SH-SY5Y (cell line): ENCODE results near the gene TANC1.

Experiments
- GATA2 ChIP-seq: IDR thresholded peaks from 2 replicates; pipeline ENCODE4 v1.6.1; 2011; ENCODE audit warnings: mild to moderate bottlenecking, low read depth, low read length
- GATA3 ChIP-seq: IDR thresholded peaks from 2 replicates; pipeline ENCODE4 v1.6.1; 2011; ENCODE audit warnings: low read depth, mild to moderate bottlenecking, low read length, moderate library complexity

TANC1 gene

GRCh38 chr2:158968396-158969161 lies at the start of gene TANC1:
Gene TANC1 (plus strand): TSS chr2:158968640. CDS start chr2:159065911, 97,271 bp downstream.
- no peak for TF ChIP-seq GATA3

GRCh38 chr2:158921599-158922408 lies 46.6 kb upstream of the TANC1 start:
- TF ChIP-seq GATA2 (no peak), GATA3 (no peak)

- TF ChIP-seq GATA3 (no peak), GATA2 (no peak)
Measured at GRCh38 chr2:158922601-158923000, 45.8 kb upstream of the TANC1 start.

GRCh38 chr2:158923180-158923594 lies 45.3 kb upstream of the TANC1 start:
- TF ChIP-seq GATA2: no peak; the same call in 1 of the 2 replicates
- no peak for TF ChIP-seq GATA3

DNA sequence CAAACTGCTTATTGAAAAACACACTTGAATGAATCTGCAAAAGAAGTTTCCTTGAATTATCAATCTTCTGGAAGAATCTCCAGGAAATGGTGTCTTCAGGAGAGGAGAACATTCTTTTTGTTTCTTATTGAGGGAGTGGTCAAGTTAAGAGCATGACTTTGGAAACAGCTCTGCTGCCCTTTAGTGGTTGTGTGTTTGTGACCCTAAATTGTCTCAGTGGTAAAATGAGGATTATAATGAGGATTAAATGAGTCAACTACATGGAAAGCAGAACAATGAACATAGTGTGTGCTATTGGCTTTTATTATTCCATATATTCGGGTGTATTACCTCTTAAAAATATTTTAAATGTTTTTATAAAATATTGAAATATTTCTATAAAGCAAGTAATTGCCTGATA lies 44.8 kb upstream of the TANC1 start:
- TF ChIP-seq GATA2 (no peak), GATA3 (no peak)

DNA sequence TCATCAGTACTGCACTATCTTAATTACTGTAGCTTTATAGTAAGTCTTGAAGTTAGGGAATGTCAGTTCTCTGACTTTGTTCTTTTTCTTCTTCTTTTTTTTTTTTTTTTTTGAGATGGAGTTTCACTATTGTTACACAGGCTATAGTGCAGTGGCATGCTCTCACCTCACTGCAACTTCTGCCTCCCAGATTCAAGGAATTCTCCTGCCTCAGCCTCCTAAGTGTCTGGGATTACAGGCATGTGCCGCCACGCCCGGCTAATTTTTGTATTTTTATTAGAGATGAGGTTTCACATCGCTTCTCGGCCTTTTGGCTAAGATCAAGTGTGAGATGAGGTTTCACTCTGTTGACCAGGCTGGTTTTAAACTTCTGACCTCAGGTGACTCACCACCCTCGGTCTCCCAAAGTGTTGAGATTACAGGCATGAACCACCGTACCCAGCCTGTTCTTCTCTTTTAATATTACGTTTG lies 41.9 kb upstream of the TANC1 start:
- TF ChIP-seq GATA2 (no peak), GATA3 (no peak)

- TF ChIP-seq GATA2 (no peak), GATA3 (no peak)
Measured at GRCh38 chr2:158928515-158928914, 39.9 kb upstream of the TANC1 start.

GRCh38 chr2:158928965-158929364 lies 39.5 kb upstream of the TANC1 start:
- TF ChIP-seq GATA3 (no peak), GATA2 (no peak)

- TF ChIP-seq GATA3: no peak
- no peak for TF ChIP-seq GATA2
Measured at GRCh38 chr2:158931572-158931971, 36.9 kb upstream of the TANC1 start.

DNA sequence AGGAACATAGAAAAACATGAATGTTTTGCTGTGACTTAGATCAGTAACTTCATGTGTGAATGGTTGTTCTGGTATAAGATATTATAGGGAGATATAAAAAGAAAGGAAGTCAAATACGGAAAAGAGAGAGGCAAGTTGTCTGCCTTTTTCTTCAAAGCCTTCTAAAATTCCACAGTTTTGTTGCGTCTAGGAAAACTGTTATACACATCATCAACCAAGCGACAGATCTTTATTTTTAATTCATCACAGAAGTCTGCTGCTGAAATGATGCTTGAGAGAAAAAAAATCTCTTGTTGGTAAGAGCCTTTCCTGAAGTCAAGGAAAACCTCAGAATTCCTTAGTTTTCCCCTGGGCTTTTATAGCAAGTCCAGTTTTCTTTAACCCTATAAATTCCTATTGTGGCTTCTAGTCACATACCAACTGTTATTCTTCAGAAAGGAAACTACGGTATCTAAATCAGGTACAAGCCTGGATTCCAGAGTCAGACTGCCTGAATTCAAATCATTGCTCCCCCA lies 36.3 kb upstream of the TANC1 start:
- TF ChIP-seq GATA3 (no peak), GATA2 (no peak)

DNA sequence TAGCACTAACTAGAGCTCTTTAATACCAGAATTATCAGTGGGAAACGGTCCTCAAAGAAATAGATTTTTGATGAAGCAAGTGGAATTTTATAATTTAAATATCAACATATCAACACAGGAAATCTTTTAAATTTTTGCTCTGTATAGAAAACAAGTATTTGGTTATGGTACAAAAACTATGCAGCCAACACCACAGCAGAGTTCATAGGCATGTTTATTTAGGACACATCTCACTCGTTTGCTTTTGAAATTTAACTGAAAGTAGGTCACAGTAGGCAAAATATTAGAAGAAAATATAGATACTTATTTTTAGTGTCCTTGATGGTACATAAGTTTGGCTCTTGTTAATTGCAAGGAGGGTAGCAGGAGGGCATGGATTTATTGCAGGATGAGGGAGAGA lies 34.3 kb upstream of the TANC1 start:
- TF ChIP-seq GATA2 (no peak), GATA3 (no peak)

- no peak for TF ChIP-seq GATA3
- no peak for TF ChIP-seq GATA2
Measured at GRCh38 chr2:158935617-158936016, 32.8 kb upstream of the TANC1 start.

DNA sequence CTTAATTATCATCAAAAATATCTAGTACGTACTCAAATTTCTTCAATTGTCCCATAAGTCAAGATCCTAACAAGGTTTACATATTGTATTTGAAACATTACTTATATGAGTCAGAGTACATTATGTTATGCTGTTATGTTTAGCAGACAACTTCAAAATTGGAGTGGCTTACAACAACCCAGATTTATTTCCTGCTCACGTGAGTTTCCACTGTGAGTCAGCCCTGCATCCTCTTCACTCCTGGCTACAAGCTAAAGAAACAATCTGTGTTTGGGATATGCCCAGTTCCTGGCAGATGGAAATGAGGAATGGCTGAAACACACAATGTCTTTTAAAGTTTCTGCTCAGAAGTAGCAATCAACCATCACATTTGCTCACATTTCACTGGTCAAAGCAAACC lies 31.5 kb upstream of the TANC1 start:
- TF ChIP-seq GATA3 (no peak), GATA2 (no peak)

GRCh38 chr2:158940356-158940755 lies 28.1 kb upstream of the TANC1 start:
- no peak for TF ChIP-seq GATA3
- no peak for TF ChIP-seq GATA2
